NT2/D1 (cell line): ENCODE measurements around the gene ERMN.

ENCODE experiments used
- SUZ12 ChIP-seq: IDR thresholded peaks from 2 replicates; pipeline ENCODE4 v1.6.1; 2011; ENCODE audit not compliant: insufficient read length, insufficient read depth; ENCODE audit errors: extremely low read depth
- YY1 ChIP-seq: IDR thresholded peaks from 2 replicates; pipeline ENCODE4 v1.6.1; 2011; ENCODE audit not compliant: insufficient read length, insufficient read depth
- ZNF274 ChIP-seq: IDR thresholded peaks from 2 replicates; pipeline ENCODE4 v1.6.1; 2011; ENCODE audit warnings: mild to moderate bottlenecking, low read depth, low read length

- TF ChIP-seq YY1 (no peak), ZNF274 (no peak), SUZ12 (no peak)
Measured at GRCh38 chr2:157334335-157334734, 8.7 kb upstream of the ERMN start.
